ENCODE results near the gene MAOA.
"Not testable (repeated sequence)": the region's sequence is repeated elsewhere in the genome, so short reads cannot be mapped to it uniquely, and the experiment has no call there.

Gene MAOA

DNA sequence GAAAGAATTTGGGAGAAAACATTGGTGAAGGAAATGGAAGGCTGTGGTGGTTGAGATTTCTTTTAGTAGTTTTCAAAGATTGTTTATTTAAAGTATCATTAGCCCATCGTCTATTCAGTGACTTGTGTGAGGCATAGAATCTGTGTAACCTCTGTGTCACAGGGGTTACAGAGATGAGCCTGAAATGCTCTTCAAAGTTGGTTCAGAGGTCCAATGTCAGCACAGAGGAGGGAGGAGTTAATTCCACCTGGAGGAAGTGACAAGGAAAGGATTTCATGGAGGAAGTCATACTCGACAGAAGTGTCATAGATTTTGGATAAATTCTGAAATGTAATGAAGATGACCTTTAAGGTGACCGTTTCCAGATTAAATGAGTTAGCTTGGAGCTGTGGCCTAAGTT lies 8.2 kb downstream of the MAOA start:
- no peak for DNase-seq

DNA sequence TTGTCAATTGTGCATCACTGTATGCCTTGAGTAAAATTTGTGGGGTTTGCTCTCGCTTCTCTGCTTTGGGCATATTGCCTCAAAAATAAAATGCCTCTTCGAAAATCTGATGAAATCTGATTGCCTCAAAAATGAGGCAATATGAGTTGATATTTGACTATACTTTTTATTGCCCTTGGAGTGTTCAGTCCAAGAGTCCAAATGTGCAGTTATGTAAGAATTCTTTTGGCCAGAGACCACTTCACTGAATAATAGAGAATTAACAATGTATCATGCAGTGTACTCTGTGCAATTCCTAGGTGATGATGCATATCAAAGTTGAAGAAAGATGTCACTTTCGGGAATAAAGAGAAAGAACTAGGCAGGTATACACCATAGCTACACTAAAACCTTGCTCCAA lies 8.6 kb downstream of the MAOA start:
- no peak for DNase-seq

- DNase-seq = no peak
Observed at GRCh38 chrX:43666311-43666912, 10.3 kb downstream of the MAOA start.

DNA sequence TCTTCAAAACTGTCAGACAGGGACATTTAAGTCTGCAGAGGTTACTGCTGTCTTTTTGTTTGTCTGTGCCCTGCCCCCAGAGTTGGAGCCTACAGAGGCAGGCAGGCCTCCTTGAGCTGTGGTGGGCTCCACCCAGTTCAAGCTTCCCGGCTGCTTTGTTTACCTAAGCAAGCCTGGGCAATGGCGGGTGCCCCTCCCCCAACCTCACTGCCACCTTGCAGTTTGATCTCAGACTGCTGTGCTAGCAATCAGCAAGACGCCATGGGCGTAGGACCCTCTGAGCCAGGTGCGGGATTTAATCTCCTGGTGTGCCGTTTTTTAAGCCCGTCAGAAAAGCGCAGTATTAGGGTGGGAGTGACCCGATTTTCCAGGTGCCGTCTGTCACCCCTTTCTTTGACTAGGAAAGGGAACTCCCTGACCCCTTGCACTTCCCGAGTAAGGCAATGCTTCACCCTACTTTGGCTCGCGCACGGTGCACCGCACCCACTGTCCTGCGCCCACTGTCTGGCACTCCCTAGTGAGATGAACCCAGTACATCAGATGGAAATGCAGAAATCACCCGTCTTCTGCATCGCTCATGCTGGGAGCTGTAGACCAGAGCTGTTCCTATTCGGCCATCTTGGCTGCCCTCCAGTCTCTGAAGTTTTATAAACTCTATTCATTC lies 20.0 kb downstream of the MAOA start:
- not testable (repeated sequence) for DNase-seq

DNA sequence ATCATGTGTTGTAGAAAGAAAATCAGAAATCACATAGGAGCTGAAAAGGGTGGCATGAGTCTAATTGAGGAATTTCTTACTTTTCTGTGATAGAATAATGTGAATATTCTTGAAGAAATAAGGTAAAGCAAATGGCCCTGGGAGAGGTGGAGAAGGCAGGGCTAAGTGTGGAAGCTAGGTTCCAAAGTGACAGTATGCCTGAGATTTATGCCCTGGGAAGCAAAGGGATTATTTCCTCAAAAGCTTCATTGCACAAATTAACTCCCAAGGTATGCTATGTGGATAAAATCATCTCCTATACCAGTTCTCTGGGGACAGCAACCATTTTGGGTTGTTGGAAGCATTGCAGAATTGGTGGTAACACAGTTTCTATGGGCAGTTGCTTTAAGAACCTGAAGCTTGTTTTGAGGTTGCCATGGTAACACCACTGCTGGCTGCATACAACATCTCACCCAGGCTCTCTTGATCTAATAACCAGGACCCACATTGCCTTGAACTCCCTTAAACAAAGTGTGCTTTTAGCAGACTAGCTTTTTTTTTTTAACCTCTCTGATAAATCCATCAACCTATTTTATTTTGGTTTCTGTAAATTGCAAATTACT lies 21.0 kb downstream of the MAOA start:
- DNase-seq = no peak

DNA sequence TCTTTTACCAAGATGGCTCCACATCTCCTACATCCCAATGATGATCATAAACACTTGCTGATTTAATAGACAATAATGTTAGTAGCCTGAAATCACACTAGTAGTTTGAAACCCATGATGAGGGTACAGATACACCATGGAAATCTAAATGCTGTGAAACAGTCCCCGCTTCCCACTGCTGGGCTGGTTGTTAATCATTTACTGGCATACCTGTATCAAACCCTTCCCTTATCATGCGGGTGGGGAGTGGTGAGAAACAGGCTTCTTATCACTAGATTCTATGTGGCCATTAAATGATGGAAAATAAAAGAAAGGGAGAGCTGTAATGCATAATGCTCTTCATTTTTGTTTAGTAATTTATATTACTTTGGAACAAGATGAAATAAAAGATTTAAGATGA lies 21.9 kb downstream of the MAOA start:
- no peak for DNase-seq

DNA sequence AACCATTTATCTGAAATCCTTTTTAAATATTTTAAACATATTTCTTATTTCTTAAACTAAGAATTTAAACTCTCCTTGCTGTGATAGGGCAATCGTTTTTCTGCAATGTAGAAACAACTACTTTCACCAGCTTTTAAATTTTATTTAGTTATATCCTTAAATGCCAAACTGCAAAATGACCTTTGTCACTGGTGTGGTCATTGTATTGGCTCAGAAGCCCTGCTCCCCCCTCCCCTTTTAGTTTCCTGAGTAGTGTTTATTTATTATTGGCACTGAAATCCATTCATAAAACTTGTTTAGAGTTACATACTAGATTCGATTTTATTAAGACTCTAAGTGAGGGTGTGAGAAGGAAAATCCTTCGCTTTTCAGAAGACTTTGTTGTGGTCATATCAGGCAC lies 23.0 kb downstream of the MAOA start:
- no peak for DNase-seq

- DNase-seq = no peak
Observed at GRCh38 chrX:43679778-43680177, 23.7 kb downstream of the MAOA start.

DNA sequence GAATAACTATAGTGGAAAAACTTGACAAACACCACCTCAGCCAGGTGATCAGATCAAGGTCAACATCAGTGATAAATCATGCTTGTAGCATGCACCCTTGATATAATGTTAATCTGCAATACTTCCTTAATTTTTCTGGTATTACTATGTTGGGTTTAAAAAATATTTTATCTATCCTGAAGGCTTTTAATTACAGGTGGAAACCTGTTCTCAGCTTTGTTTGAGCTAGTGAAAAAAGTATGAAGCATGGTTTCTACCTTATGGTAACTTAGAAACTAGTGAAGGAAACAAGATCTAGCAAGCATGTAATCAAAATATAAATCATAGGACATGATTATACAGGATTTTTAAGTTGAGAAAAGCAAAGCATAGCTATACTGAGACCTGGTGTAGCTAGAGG lies 26.6 kb downstream of the MAOA start:
- no peak for DNase-seq

GRCh38 chrX:43685221-43685620 lies 29.1 kb downstream of the MAOA start:
- DNase-seq = no peak

DNA sequence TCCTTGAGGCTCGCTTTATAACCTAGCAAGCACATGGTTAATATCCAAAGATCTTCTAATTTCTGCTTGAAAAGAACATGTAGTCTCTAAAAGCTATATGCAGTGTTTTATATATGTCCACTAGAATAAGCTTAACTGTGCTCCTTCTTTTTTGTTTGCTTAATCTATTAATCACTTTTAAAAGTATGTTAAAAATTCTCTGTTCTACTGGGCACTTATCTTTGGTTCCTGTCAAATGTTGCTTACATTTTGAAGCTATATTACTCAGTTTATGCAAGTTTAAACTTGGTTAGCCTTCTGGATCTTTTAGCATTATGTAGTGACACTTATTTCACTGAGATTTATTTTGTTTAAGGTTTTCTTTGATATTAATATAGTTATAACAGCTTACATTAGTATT lies 32.5 kb downstream of the MAOA start:
- DNase-seq = no peak

GRCh38 chrX:43693602-43694406 lies 37.7 kb downstream of the MAOA start:
- DNase-seq = no peak

- DNase-seq = no peak
Observed at GRCh38 chrX:43699475-43699874, 43.4 kb downstream of the MAOA start.

DNA sequence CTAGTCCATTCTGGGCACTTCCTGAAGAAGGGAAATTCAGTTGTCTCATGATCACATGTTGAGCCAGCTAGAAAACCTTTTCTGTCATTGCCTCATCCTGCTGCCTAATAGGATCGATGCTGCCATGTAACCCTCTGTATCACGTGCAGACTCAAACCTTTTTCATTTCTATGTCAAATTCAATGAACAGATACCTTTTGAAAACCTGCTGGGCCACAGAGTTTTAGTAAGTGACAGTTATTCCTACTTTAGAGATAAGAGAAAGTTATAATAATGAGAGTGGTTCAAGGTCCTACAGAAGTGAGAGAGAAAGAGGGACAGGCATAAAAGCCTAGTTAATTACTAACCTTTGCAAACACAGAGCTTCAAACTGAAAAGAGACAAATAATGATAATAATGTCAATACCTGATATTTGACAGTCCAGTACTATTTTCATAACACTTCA lies 46.0 kb downstream of the MAOA start:
- no peak for DNase-seq

GRCh38 chrX:43702660-43703059 lies 46.6 kb downstream of the MAOA start:
- no peak for DNase-seq

DNA sequence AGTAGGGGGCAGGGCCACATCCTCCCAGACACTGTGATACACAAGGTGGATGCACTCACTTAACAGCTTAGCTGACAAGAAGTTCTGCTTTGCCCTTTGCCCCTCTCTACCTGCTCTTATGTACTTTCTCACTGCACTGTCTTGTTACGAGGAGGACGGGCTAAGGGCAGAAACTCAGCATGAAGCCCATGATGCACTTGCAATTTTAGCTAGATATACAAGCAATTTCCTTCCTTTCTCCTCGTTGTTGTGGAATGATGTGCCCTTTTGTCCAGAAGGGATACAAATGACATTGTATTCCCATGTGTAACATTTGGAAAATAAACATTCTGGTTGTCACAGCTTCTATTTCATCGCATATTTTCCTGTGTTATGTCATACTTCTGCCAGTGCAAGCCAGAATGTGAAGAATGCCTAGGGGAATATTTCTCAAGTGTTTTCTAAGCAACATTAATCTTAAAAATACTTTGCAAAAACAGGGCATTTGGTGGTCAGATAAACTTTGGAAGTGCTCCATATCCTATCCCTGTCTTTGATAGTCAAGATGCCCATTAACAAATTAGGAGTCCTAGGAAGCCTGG lies 47.2 kb downstream of the MAOA start:
- DNase-seq = no peak

DNA sequence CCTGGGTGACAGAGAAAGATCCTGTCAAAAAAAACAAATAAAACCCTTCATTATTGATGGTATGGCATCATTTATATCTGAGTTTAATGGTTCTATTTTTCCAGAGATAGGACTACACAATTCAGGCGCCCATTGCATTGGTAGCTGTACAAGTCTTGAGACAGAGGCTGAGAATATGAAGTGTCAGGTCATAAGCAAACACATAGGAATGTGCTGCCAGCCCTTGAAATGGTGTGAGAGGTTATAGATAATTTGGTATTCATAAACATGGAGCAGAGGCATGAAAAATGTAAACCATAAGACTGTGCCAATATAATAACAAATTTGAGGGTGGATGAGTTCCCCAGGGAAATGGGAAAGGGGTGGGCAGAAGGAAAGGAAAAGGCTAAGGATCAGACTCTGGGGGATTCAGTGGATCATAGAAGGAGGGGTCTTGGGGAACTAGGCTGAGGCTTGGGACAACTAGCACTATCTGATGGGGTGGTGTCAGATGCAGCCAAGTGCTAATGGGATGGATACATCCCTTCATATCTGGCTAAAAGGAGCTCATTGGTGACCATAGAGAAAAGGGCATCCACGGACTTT lies 50.8 kb downstream of the MAOA start:
- no peak for DNase-seq

- DNase-seq = no peak
Observed at GRCh38 chrX:43707812-43708548, 51.9 kb downstream of the MAOA start.

GRCh38 chrX:43716144-43716543 lies 60.0 kb downstream of the MAOA start:
- DNase-seq = no peak

DNA sequence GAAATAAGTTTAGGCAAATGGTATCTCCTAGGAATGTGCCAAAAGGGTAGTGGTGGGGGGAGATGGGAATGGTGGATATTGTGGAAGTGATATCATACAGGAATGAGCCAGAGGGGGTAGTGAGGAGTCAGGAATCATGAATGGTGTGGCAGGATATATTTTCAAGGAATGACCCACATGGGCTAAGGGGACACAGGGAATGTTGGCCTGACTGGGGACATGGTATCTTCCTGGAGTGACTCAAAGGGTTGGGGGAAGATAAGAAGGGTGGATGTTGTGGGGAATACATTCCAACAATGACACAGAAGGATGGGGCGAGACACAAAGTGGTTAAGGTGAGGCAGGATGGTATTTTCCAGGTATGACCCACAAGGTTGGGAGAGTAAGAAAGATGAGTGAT lies 60.6 kb downstream of the MAOA start:
- no peak for DNase-seq

DNA sequence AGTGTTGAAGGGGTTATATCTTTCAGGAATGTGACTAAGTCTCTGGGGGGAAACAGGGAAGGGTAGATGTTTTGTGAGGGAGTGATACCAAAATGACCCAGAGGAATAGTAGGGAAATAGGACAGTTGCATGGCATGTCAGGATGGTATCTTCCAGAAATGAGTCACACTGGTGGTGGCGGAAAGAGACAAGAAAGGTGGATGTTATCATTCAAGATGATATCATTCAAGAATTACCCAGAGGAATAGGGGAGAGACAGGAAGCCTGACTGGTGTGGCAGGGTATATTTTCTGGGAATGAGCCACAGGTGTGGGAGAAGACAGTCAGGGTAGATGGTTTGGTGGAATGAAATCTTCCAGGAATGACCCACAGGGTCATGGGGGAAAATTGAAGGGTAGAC lies 61.1 kb downstream of the MAOA start:
- DNase-seq = no peak

DNA sequence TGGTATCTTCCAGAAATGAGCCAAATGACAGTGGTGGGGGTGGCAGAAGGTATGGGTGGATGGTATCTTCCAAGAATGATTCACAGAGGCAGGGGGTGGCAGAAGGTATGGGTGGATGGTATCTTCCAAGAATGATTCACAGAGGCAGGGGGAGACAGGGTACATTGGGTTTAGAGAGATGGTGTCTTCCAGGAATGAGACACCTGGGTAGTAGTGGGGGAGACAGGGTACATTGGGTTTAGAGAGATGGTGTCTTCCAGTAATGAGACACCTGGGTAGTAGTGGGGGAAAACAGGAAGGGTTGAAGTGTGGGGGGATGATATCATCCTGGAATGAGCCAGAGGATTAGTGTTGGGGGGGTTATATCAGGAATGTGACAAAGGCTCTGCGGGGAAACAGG lies 62.0 kb downstream of the MAOA start:
- DNase-seq = no peak
